Measurements from ENCODE around the gene SLC7A5. TPM values are rescaled to one million over a fixed set of nuclear protein-coding genes. Genes with fewer than 3 reads are reported as not detected.

The SLC7A5 gene
- total RNA-seq, 1 donor from 2014 or later: 271 TPM

GRCh38 chr16:87844809-87845208 lies 24.5 kb downstream of the SLC7A5 start:
- H3K36me3 Mint-ChIP-seq (ENCODE audit: low read depth): peaks cover 65% of the 10 kb centered on the region
- no peak overlapping the region for H3K4me3 Mint-ChIP-seq (ENCODE audit: low read depth)
- H3K9me3 Mint-ChIP-seq: no peaks in the 10 kb centered on the region
- peaks cover 11% of the 10 kb centered on the region for H3K4me1 Mint-ChIP-seq (ENCODE audit: low read depth)
- no peak overlapping the region for H3K27ac Mint-ChIP-seq
- no peaks in the 10 kb centered on the region for H3K27me3 Mint-ChIP-seq (ENCODE audit: low read depth)
- DNase-seq (ENCODE audit: low spot score): no peak
- intact Hi-C loops (cut with micrococcal nuclease): no loop called here

DNA sequence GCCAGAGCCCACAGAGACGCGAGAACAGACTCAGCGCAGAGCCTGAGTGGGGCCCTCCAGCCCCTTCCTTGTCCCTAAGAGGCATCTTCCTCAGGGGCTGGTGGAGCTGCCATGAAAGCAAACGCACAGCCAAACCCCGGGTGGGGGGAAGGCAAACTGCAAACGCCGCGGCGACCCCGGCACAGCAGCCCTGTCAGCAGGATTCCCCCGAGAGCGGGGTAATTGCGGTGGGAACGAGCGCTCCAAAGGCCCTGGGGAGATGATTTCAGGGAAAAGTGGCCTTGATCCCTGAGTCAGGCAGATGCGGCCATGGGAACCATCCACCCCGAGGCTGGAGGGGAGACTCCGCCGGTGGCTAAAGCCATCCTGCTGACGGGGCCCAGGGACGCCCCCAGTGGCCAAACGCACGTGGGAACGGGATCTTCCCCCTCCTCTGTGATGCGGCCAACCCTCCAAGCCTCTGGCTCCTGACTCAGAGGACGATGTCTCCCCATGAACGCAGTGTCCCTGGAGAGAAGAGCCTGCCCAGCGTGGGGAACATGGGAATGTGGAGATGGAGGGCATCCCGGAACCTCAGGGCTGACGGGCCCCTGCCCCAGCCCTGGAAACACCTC lies 25.1 kb downstream of the SLC7A5 start:
- peaks cover 65% of the 10 kb centered on the region for H3K36me3 Mint-ChIP-seq (ENCODE audit: low read depth)
- no peak overlapping the region for H3K4me3 Mint-ChIP-seq (ENCODE audit: low read depth)
- H3K4me1 Mint-ChIP-seq (ENCODE audit: low read depth): peaks cover 9% of the 10 kb centered on the region

GRCh38 chr16:87843678-87844105 lies 25.6 kb downstream of the SLC7A5 start:
- Mint-ChIP-seq H3K9me3 (no peaks in the 10 kb centered on the region), H3K36me3 (ENCODE audit: low read depth) (peaks cover 60% of the 10 kb centered on the region)

More for the DNA sequence above, 25.1 kb downstream of the SLC7A5 start:
- Mint-ChIP-seq H3K27ac (no peak overlapping the region), H3K27me3 (ENCODE audit: low read depth) (no peaks in the 10 kb centered on the region), H3K9me3 (no peaks in the 10 kb centered on the region)
- DNase-seq (ENCODE audit: low spot score): no peak
- intact Hi-C loops (cut with micrococcal nuclease): no loop called here

GRCh38 chr16:87842209-87842869 lies 27.0 kb downstream of the SLC7A5 start:
- Mint-ChIP-seq H3K27me3 (ENCODE audit: low read depth) (no peaks in the 10 kb centered on the region), H3K36me3 (ENCODE audit: low read depth) (peaks cover 60% of the 10 kb centered on the region), H3K4me1 (ENCODE audit: low read depth) (peaks cover 5% of the 10 kb centered on the region), H3K27ac (peak overlapping the region; percentile 28), H3K4me3 (ENCODE audit: low read depth) (no peak overlapping the region), H3K9me3 (no peaks in the 10 kb centered on the region)
- intact Hi-C loops (cut with micrococcal nuclease): no loop called here
- DNase-seq (ENCODE audit: low spot score): no peak

More at GRCh38 chr16:87843678-87844105, 25.6 kb downstream of the SLC7A5 start:
- H3K4me1 Mint-ChIP-seq (ENCODE audit: low read depth): peaks cover 9% of the 10 kb centered on the region
- no peak for DNase-seq (ENCODE audit: low spot score)
- no peak overlapping the region for H3K27ac Mint-ChIP-seq
- no peaks in the 10 kb centered on the region for H3K27me3 Mint-ChIP-seq (ENCODE audit: low read depth)
- intact Hi-C loops (cut with micrococcal nuclease): no loop called here
- no peak overlapping the region for H3K4me3 Mint-ChIP-seq (ENCODE audit: low read depth)

GRCh38 chr16:87841340-87842208 lies 27.7 kb downstream of the SLC7A5 start:
- Mint-ChIP-seq H3K27me3 (ENCODE audit: low read depth) (no peaks in the 10 kb centered on the region), H3K36me3 (ENCODE audit: low read depth) (peaks cover 64% of the 10 kb centered on the region), H3K4me1 (ENCODE audit: low read depth) (peaks cover 5% of the 10 kb centered on the region), H3K27ac (no peak overlapping the region), H3K4me3 (ENCODE audit: low read depth) (no peak overlapping the region), H3K9me3 (no peaks in the 10 kb centered on the region)
- intact Hi-C loops (cut with micrococcal nuclease): no loop called here
- no peak for DNase-seq (ENCODE audit: low spot score)

DNA sequence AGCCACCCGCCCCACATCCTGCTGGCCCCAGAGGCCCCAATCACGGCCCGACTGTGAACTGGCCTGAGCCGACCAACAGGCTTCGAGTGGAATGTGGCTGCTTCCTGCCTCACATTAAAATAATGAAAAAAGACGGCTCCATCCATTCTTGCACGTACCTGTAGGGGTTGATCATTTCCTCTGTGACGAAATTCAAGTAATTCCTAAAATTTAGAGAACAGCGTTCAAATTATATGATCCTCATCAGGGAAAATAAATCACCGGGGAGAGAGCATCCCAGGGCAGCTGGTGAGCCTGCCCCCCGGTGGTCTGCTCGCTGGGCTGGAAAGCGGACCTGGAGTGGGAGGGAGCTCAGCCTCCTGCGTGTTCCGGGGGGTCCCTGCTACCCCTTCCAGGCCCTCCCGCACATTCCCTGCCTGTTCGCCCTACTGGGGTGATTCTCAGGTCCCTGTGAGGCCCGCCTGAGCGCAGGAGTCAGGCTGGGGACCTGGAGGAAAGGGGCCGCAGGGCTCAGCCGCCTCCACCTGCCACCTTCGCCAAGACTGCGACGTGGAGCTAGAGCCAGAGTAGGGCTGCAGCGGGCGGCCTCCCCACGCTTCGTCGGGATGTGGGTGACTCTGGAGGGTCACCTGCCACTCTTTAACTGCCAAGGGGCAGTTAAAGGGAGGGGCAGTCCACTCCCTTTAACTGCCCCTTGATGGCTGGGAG lies 28.9 kb downstream of the SLC7A5 start:
- peaks cover 5% of the 10 kb centered on the region for H3K4me1 Mint-ChIP-seq (ENCODE audit: low read depth)
- H3K27ac Mint-ChIP-seq: no peak overlapping the region
- no peaks in the 10 kb centered on the region for H3K27me3 Mint-ChIP-seq (ENCODE audit: low read depth)
- H3K36me3 Mint-ChIP-seq (ENCODE audit: low read depth): peaks cover 60% of the 10 kb centered on the region
- H3K9me3 Mint-ChIP-seq: no peaks in the 10 kb centered on the region
- no peak for DNase-seq (ENCODE audit: low spot score)
- no peak overlapping the region for H3K4me3 Mint-ChIP-seq (ENCODE audit: low read depth)
- intact Hi-C loops (cut with micrococcal nuclease): no loop called here

- intact Hi-C loops (cut with micrococcal nuclease): no loop called here
- no peaks in the 10 kb centered on the region for H3K9me3 Mint-ChIP-seq
- no peaks in the 10 kb centered on the region for H3K27me3 Mint-ChIP-seq (ENCODE audit: low read depth)
- H3K4me3 Mint-ChIP-seq (ENCODE audit: low read depth): no peak overlapping the region
- peaks cover 5% of the 10 kb centered on the region for H3K4me1 Mint-ChIP-seq (ENCODE audit: low read depth)
- no peak for DNase-seq (ENCODE audit: low spot score)
- H3K27ac Mint-ChIP-seq: no peak overlapping the region
- H3K36me3 Mint-ChIP-seq (ENCODE audit: low read depth): peaks cover 57% of the 10 kb centered on the region
These were observed 29.6 kb downstream of the SLC7A5 start for GRCh38 chr16:87839542-87840270.

- Mint-ChIP-seq H3K27me3 (ENCODE audit: low read depth) (no peaks in the 10 kb centered on the region), H3K9me3 (no peaks in the 10 kb centered on the region), H3K27ac (no peak overlapping the region), H3K4me3 (ENCODE audit: low read depth) (no peak overlapping the region), H3K36me3 (ENCODE audit: low read depth) (peaks cover 61% of the 10 kb centered on the region), H3K4me1 (ENCODE audit: low read depth) (peaks cover 5% of the 10 kb centered on the region)
- intact Hi-C loops (cut with micrococcal nuclease): no loop called here
- no peak for DNase-seq (ENCODE audit: low spot score)
These were observed 30.4 kb downstream of the SLC7A5 start for GRCh38 chr16:87838643-87839541.

DNA sequence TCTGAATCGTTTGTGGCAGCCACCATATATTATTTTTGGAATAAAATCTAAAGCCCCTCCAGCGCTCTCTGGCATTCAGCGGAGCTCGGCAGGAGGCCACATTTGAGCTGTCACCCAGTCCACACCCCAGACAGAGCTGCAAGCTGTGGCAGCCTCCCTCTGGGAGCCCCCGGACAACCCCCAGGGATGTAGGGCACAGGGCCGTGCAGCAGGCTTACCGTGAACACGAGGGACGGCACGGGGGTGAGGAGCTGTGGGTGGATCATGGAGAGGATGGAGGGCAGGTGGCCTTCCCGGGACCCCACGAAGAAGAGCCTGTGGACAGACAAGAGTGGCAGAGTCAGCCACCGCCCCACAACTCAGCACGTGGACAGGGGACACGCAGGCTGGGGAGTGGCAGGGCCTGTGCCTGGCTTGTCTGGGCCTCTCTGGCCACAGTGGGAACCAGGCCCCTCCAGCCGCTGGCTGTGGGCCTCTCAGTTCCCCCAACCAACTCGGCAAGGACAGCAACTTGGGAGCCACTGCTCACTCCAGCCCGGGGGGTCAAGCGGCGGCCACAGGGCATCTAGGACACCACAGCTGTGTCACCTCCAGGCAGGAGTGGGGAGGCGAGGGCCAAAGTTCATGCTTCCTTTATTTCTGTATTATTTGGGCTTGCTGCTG lies 31.5 kb downstream of the SLC7A5 start:
- no peaks in the 10 kb centered on the region for H3K9me3 Mint-ChIP-seq
- H3K27me3 Mint-ChIP-seq (ENCODE audit: low read depth): no peaks in the 10 kb centered on the region
- peaks cover under 1% of the 10 kb centered on the region for H3K4me1 Mint-ChIP-seq (ENCODE audit: low read depth)
- H3K4me3 Mint-ChIP-seq (ENCODE audit: low read depth): no peak overlapping the region
- intact Hi-C loops (cut with micrococcal nuclease): no loop called here
- H3K36me3 Mint-ChIP-seq (ENCODE audit: low read depth): peaks cover 57% of the 10 kb centered on the region
- DNase-seq (ENCODE audit: low spot score): no peak
- no peak overlapping the region for H3K27ac Mint-ChIP-seq

DNA sequence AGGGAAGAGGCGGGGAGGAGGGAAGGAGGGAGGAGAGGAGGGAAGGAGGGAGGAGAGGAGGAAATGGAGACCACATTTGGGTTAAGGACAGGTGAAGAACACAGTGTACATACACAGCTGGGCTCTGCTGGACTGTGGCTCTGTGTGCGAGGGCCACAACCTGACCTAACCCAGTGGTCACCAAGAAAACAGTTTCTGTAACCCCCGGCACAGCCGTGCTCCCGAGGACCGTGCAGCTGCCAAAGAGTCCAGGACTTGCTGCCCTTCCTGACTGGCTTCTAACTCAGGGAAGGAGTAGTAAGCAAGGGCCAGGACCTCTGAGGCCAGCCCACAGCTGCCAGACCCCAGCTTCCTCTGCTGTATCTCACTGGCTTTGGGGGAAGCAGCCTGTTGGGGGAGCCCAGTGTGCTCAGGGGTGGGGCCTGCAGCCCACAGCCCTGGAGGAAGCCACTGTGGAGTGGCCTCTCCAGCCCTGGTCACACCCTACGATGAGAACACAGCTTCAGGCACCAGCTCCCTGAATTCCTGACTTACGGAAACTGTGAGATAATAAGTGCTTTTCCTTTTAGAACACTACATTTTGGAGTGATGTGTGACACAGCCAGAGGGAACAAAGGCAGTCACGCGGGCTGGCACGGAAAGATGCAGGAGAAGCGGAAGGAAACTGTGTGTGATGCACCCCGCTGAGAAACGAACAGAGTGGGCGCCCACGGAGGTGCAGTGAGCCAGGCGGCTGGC lies 32.3 kb downstream of the SLC7A5 start:
- H3K27ac Mint-ChIP-seq: no peak overlapping the region
- H3K9me3 Mint-ChIP-seq: no peaks in the 10 kb centered on the region
- H3K36me3 Mint-ChIP-seq (ENCODE audit: low read depth): peaks cover 56% of the 10 kb centered on the region
- no peaks in the 10 kb centered on the region for H3K27me3 Mint-ChIP-seq (ENCODE audit: low read depth)
- intact Hi-C loops (cut with micrococcal nuclease): no loop called here
- no peak overlapping the region for H3K4me3 Mint-ChIP-seq (ENCODE audit: low read depth)
- no peaks in the 10 kb centered on the region for H3K4me1 Mint-ChIP-seq (ENCODE audit: low read depth)
- DNase-seq (ENCODE audit: low spot score): no peak

Measured in activated T-helper 2 cell treated with anti-CD3 and anti-CD28 coated beads, Interferon-gamma antibody, Interleukin-2, Interleukin-4, amounts not matched to agents 10 μg/mL and 5 μg/mL and 100 μg/mL, durations not matched to agents 14 hours and 24 hours and 36 hours (primary cell).